NCI-H82 (cell line): ENCODE results near the gene HS3ST6.
"Not testable (repeated sequence)": the region's sequence is repeated elsewhere in the genome, so short reads cannot be mapped to it uniquely, and the experiment has no call there.

Experiments
- DNase-seq: peaks from one replicate; lab custom pipeline; 2025; lab: John Stamatoyannopoulos, UW

HS3ST6 gene

DNA sequence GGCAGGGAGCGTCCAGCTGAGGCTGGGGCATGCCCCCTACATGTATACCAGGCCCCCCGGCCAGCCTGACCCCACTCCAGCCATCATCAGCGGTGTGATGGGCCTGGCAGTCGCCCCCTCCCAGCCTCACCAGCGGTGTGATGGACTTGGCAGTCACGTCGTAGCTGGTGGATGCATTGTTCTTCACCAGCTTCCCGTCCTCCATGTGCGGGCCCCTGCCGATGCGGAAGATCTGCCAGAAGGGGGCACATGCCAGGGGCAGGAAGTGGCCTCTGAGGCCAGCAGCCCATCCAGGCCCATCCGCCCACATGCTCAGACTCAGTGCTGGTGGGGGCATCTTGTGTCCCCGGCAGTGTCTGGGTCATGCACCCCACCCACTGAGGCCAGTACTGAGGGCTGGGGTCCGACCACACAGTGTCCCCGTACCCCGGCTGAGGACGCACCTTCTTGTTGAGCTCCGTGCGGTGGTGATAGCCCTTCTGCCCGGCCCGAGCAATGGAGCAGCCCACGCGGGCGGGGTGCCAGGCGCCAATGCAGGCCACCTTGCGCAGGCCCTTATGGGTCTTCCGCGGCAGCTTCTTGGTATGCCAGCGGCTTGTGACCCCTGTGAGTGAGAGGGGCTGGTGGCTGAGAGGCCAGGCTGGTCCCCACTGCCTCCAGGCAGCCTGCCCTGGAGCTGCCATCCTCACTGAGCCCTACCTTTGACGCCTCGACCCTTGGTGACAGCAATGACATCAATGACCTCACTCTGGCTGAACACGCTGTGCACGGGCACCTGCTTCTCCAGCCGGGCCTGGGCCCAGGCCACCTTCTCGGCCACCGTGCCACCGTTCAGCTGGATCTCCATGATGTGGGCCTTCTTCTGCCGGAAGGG is 28.5 kb upstream of the HS3ST6 start:
- no peak for DNase-seq

GRCh38 chr16:1945559-1946391 is 27.6 kb upstream of the HS3ST6 start:
- no peak for DNase-seq

GRCh38 chr16:1944612-1945199 is 26.5 kb upstream of the HS3ST6 start:
- DNase-seq: no peak

DNA sequence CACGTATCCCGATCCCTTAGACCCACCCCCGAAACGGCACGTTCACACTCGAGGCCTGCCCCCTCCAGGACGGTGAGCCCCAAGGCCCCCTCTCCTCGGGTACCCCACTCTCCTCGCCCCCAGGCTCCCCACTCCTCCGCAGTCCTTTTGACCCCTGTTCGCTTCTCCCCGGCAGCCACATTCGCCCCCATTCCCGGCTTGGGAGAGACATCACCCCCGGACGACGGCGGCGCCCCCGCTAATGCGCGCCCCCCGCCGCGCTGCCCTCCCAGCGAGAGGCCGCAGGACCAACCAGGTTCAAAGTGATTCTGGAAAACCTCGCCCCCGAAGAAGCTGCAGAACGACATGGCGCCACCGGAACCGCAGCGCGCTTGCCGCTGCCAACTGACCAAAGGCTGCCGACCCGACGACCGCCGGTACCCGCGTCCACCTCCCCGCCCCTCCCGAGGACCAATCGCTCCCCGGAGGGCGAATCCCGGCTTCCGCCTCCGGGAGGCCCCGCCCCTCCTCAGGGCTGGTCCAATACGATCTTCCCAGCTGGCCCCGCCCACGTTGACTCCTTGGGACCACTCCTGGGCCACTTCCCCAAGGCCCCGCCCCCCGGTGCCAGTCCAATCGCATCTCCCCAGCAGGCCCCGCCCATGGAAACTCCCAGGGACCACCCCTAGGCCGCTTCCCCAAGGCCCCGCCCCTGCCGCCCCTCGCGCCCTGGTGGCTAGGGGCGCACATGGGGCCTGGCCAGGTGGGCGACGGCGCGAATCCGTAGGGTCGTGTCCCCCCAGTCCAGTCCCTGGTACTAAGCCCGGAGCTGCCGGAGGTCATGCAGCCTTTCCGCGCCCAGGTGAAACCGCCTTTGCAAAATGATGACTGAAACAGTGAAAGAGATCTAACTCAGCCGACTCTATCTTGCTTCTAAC is 24.9 kb upstream of the HS3ST6 start, which contains the start of gene MSRB1:
MSRB1 (minus strand) TSS at position 390 of the 917 bp plus-strand sequence; CDS start at position 347, 43 bp downstream.
- DNase-seq: peak; percentile 100

DNA sequence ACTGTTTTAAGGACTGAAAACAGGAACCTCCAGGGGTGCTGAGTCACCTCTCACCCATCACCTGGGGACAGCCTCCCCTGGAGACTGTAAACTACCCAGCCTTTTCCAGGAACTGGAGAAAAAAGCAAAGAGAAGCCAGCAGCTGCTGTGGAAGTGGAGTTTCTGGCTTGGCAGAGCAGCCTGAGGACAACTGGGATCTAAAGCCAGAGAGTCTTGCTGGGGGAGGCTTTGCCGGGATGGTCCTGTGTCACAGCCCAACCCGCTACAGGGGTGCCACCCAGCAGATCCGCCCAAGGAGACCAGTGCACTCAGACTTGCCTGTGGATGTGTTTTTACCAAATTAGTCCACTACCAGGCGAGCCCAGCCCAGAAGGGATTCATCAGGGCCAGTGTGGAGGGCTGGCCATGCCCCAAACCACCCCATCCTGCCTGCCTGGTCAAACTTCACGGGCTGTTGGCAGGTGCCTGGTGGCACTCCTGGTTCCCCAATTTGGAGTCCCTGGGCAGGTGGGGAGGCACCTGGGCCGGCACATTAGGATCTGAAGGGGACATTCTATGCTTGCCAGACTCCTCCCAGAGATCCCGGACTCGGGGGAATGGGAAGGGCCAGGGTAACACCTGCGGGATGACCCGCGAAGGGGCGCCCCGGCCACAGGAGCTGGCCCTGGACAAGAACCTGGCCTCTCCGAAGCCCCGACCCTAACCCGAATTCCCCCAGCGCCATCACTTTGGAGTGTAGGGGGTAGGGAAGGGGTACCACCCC is 24.0 kb upstream of the HS3ST6 start:
- DNase-seq: no peak

DNA sequence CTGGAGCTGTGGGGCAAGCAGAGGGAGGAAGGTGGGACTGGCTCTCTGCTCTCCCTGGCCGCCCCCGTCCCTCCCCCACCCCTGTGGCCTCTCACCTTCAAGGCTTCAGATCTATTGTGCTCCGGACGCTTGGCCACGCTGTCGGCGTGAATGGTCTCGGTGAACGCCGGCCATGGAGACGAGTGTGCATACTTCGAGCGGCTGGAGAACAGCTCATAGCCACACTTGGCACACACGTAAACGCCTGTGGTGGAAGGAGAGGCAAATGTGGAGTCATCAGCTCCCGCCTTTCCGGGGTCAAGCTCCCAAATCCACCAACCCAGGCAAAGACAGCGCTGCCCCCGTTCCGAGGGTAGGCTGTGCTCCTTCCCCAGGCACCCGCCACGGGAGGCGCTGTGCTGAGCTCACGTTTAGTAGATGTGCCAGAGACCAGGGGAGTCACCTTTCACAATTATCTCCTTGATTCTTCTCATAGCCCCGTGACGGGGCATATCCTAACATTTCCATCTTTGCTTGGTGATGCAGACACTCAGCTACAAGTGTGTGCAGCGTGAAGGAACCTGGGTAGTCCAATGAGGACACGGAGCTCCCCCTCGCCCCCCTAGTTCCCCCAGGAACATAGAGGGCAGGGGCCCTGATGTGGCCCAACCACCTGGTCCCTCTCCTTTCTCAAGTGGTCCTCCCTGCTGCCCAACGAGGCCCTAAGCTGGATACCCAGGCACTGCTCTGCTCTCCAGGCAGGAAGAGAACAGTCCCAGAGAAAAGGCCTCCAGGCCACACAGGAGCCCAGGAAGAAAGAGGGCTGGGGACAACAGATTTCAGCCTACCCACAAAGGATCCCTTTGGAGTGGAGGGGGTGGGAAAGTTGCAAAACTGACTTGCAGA is 23.2 kb upstream of the HS3ST6 start:
- no peak for DNase-seq

- no peak for DNase-seq
Measured at GRCh38 chr16:1940273-1941161, 22.3 kb upstream of the HS3ST6 start.

GRCh38 chr16:1939833-1940232 is 21.6 kb upstream of the HS3ST6 start:
- DNase-seq: not testable (repeated sequence)

GRCh38 chr16:1938910-1939309 is 20.7 kb upstream of the HS3ST6 start:
- no peak for DNase-seq

DNA sequence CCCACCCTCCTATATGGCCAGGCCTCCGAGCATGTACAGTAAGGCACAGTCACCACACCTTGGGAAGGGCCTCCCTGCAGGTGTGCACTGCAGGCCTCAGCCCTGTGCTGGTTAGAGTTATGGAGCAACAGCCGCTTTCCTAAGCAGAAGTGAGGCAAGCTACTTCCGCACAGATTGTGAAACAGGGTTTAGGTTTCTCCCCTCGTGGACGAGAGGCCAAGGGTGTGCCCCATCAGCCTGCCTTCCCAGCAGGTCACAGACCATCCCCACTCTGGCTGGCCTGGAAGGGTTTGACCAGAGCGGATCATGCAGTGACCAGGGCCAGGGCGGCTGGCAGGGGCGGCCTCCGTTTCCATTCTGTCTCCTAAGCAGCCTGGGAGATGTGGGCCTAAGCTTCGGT is 20.1 kb upstream of the HS3ST6 start:
- DNase-seq: no peak

GRCh38 chr16:1936945-1937479 is 18.8 kb upstream of the HS3ST6 start:
- no peak for DNase-seq

GRCh38 chr16:1933097-1933661 is 15.0 kb upstream of the HS3ST6 start:
- no peak for DNase-seq

DNA sequence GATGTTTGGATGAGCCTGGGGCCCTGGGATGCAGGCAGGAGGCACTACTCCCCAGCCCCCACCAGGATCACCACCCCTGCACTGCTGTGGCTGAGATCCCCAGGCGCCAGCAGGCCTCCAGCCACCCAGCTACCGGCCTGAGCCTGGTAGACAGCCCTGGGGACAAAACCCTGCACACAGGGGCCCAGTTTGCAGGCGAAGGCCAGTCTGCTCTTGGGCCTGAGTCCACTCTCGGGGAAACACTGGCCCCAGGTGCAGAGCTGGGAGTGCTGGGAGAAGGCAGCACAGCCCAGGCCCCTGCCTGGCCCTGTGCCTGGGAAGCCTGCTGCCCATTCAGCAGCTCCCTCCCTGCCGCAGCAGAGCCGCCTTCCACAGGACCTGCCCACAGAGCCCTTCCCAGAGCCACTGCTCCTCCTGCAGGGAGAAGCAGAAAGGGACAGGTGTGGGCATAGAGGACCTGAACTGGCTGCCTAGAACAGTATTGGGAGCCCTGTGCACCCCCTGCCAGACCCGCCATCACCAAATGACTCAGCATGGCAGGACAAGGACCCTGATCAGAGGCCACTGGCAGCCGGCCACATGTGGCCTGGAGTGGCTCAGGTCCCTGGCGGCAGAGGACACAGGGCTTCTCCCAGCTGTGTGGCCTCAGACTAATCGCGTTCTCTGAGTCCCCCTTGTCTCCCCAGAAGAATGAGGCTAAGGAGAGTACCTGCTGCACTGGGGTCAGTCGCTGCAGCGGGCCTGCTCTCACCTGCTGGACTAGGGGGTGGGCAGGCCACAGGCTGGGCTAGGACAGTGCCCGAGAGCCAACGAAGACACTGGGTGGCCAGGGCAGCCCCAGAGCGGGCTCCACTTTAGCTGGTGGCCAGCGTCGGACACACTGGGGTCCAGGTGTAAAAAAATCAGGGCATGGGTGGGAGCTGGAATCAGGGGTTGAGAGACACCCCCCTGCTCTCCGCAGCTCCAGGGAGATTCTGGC is 14.1 kb upstream of the HS3ST6 start:
- DNase-seq: peak; percentile 48

DNA sequence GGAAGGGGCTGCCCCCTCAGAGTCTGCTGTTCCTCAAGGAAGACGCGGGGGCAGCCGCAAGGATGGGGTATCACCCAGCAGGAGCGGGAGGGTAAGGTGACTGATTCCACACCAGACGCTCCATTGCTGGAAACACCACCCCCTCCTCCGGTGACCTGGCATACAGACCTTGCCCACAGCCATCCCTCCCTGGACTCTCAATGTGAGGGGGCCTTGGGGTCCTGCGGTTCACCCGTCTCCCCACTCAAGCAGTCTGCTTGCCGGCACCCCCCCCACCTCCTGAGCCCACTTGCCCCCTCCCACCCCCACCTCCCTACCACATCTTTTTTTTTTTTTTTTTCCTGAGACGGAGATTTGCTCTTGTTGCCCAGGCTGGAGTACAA is 12.1 kb upstream of the HS3ST6 start:
- DNase-seq: no peak

DNA sequence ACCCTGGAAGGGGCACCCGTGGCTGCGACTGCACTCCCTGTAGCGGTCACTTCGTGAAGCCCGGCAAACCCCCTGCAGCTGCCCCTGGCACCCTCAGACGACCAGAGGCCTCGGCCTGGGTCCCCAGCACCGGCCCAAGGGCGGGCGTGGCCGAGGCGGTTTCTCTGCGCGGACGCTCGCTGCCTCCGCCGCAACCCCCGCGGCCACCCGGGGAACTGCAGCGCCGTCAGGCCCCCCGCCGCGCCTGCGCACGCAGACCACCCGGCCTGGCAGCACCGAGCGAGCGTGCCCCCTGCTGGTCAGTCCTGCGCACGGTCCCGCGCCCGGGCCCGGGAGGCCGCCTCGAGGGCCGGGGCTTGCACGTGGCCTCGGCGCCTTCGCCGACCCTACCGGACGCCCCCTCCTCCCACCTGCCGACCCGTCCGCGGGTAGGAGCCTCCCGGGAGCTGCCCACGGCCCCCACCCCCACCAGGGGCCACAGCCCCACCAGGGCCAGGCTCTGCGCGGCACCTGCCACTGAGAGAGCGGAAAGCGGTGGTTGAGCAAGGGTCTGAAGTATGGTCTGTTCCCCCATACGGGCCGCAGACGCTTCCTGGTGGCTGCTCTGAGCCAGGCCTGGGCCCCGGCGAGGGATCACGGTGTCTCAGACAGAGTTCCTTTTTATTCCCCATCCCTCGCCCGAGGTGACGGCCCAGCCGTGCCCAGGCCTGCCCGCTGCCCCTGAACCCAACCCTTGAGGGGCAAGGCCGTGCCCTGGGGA is 11.5 kb upstream of the HS3ST6 start:
- peak; percentile 89 for DNase-seq

DNA sequence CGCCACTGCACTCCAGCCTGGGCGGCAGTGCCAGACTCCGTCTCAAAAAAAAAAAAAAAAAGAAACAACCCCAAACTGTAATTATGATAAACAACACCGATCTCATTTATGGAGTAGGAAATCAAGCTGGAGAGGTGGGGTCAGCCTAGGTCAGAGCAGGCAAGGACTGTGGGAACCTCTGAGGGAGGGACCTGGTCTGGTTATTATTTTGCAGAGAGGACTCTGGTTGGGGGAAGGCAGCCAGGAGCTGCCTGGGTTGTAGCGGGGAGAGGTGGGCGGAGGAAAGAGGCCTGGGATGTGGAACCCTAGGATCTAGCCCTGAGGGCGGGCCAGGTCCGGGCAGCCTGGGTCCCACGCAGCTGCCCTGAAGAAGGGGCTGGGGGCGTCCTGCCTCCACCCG is 10.9 kb upstream of the HS3ST6 start:
- DNase-seq: peak; percentile 42
